Mucosa of descending colon (tissue), 3 donors: ENCODE data around the gene DGCR6L. TPM values are rescaled to one million over a fixed set of nuclear protein-coding genes. Genes with fewer than 3 reads are reported as not detected.

Experiments
- ATAC-seq: fragments of 200-7000 bp; cut with Tn5 transposase; one replicate; pipeline ENCODE4 v1.9.1; 2020; ENCODE audit warnings: mild to moderate bottlenecking, moderate library complexity
- DNase-seq, 3 donors: peaks; one replicate each; pipeline ENCODE4 v3.0.0-alpha.2; 2020
- H3K36me3 ChIP-seq: fragments of 200-600 bp; one replicate; pipeline ENCODE4 v1.8.0; 2021; ENCODE audit warnings: low read depth, mild to moderate bottlenecking
- H3K4me1 ChIP-seq: fragments of 200-600 bp; one replicate; pipeline ENCODE4 v1.8.0; 2021; ENCODE audit warnings: low read depth, mild to moderate bottlenecking
- H3K4me3 ChIP-seq: fragments of 200-600 bp; one replicate; pipeline ENCODE4 v1.8.0; 2021; ENCODE audit warnings: mild to moderate bottlenecking
- H3K9me3 ChIP-seq: fragments of 200-600 bp; one replicate; pipeline ENCODE4 v1.8.0; 2021; ENCODE audit warnings: mild to moderate bottlenecking
- CTCF ChIP-seq: fragments of 200-600 bp; IDR thresholded peaks from one replicate; pipeline ENCODE4 v1.8.0; 2022; ENCODE audit warnings: antibody characterized with exemption, mild to moderate bottlenecking
- intact Hi-C, 2 donors: fragments of 100-400 bp; cut with DNase I in 1 of 2; cut with micrococcal nuclease in 1 of 2; formaldehyde crosslinking; loops; one replicate each; pipeline versions ENCODE4 v1.11.0 to v1.11.1; 2022; cut with DNase I, micrococcal nuclease
- total RNA-seq, 3 donors: library from RNA; stranded (reverse); fragmentation: NEBNext Ultra II Directional in 2 of 3; extraction: Animal tissue kit (Norgen Biotek cat#: 25700) in 2 of 3; gene quantifications; one replicate each; pipeline versions ENCODE4 v1.2.1 to v1.2.4, GENCODE V29; 2021 to 2023
- donor health status: DM: no; HTN: no; CAD: no; lungs with moderate emphysema.
- donor health status: DM: no; HTN: no; CAD: no.
- donor health status: DM: no; HTN: yes; CAD: no.

DGCR6L gene
- total RNA-seq, 3 donors from 2014 or later, result 24.8 to 33.9 (median 27.5) TPM

GRCh38 chr22:20296598-20296997, 23.3 kb downstream of the DGCR6L start:
- H3K4me3 ChIP-seq, result no peak overlapping the region
- peaks cover 10% of the 10 kb centered on the region for H3K4me1 ChIP-seq
- DNase-seq, result no peak
- H3K9me3 ChIP-seq, result no peaks in the 10 kb centered on the region
- ATAC-seq, result no peak
- no peak for TF ChIP-seq CTCF
- intact Hi-C loops, result no loop called here
- no peaks in the 10 kb centered on the region for H3K36me3 ChIP-seq

DNA sequence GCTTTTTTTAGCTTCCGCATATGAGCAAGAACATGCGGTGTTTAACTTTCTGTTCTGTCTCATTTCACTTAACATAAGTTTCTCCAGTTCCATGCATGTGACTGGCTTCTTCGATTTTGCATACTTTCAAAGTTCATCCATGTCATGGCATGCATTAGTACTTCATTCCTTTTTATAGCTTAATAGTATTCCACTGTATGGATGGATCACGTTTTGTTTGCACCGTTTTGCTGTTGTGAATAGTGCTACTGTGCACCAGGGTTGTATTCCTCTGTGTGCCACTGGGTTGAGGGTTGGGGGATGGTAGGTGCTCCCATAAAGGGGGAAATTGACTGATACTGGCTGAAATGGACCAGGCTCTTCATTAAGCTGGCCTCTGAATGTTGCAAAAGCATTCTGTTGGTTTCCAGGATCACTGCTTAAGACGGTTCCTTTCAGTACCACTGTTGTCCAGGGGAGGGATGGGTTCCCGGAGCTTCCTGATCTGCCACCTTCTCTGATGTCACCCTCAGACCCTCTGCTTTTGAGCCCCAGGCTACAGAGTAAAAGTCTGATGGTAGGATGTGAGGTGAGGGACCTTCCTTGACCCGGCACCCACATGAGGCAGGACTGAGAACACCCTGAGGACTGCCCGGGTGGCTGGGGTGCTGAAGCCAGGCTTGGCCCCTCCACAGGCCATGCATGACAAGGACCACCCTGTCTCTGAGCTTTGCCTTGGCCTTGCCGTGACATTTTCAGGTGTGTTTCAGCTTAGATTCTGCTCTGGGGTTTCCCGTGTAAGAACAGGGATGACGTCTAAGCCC, 24.4 kb downstream of the DGCR6L start:
- DNase-seq (no peak), ATAC-seq (no peak)
- Histone ChIP-seq H3K9me3 (no peaks in the 10 kb centered on the region), H3K4me3 (no peak overlapping the region), H3K36me3 (no peaks in the 10 kb centered on the region), H3K4me1 (peaks cover 10% of the 10 kb centered on the region)
- intact Hi-C loops, result no loop called here
- TF ChIP-seq CTCF, result no peak

DNA sequence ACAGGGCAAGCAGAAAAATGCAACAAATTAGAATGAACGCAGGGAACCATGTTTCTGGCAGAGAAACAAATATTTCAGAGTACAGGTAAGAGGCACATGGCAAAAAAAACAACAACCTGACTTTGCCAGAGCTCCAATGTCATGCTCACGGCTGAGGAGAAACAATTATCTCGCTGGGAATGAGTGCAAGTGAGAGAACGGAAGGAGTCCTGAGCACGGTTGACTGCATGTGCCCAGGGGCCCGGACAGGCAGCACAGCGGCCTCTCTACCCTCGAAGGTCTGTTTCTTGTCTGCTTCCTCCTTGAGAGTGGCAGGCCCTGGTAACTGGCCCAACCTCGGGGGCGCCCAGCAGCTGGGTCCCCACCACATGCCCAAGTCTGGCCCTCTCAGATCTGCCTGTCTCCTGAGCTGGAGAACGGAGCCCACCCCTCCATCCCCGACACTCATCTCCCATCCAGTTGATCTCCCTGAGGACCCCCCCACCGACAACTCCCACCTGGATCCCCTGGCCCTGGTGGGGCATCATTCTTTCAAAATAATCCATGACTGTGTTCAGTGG, 27.1 kb downstream of the DGCR6L start:
- Histone ChIP-seq H3K36me3 (no peaks in the 10 kb centered on the region), H3K9me3 (no peaks in the 10 kb centered on the region), H3K4me3 (no peak overlapping the region), H3K4me1 (no peaks in the 10 kb centered on the region)
- DNase-seq, result no peak
- ATAC-seq, result no peak
- TF ChIP-seq CTCF, result no peak
- intact Hi-C loops, result no loop called here

- no peaks in the 10 kb centered on the region for H3K9me3 ChIP-seq
- no peaks in the 10 kb centered on the region for H3K4me1 ChIP-seq
- no peak overlapping the region for H3K4me3 ChIP-seq
- intact Hi-C loops, result no loop called here
- DNase-seq (no peak), ATAC-seq (no peak)
- no peaks in the 10 kb centered on the region for H3K36me3 ChIP-seq
- TF ChIP-seq CTCF, result no peak
Observed at GRCh38 chr22:20292108-20292507, 27.8 kb downstream of the DGCR6L start.

DNA sequence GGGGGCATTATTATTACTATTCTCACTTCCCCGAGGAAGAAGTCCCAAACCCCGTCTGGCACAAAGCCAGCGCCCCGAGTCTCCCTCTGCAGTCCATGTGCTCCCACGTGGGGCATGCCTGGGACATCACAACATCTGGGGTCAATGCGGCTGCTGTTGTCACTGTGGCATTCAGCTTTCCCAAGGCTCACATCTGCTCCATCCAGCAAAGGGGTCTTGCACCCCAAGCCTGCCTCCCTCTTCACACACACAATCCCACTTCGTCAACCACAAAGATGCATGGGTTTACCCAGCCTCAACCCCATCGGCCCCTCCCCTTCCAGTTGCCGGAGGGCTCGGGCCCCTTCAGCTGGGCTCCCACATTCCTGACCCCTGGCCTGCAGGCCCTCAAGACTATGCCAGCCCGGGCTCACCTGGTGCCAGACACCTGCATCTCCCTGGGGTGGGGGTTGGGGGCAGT, 28.2 kb downstream of the DGCR6L start:
- H3K9me3 ChIP-seq, result no peaks in the 10 kb centered on the region
- H3K4me3 ChIP-seq, result no peak overlapping the region
- no peak for TF ChIP-seq CTCF
- no peaks in the 10 kb centered on the region for H3K36me3 ChIP-seq
- intact Hi-C loops, result no loop called here
- ATAC-seq (no peak), DNase-seq (no peak)
- H3K4me1 ChIP-seq, result no peaks in the 10 kb centered on the region
